ENCODE data around the gene CASP7. TPM values are rescaled to one million over a fixed set of nuclear protein-coding genes. Genes with fewer than 3 reads are reported as not detected.

CASP7 gene
- polyA plus RNA-seq, 3 donors = 9.9 to 26.1 (median 16.0) TPM

- peaks cover 0 to 1% (median 1%) of the 10 kb centered on the region in 3 donors for H3K27me3 Mint-ChIP-seq (ENCODE audit: low read depth in 3 of 3)
- no peaks in the 10 kb centered on the region for H3K4me1 Mint-ChIP-seq
- no peak overlapping the region for H3K4me3 Mint-ChIP-seq
- H3K27ac Mint-ChIP-seq = peak overlapping the region in 1 of 7 donors; percentile 53
- no peak overlapping the region for H3K27ac ChIP-seq (ENCODE audit: low read depth in 1 of 2, low read length in 2 of 2)
- no peak overlapping the region for H3K9ac ChIP-seq (ENCODE audit: insufficient read depth, low read length, poor library complexity, severe bottlenecking)
- intact Hi-C loops (cut with micrococcal nuclease) = no loop called here
- H3K36me3 Mint-ChIP-seq = peaks cover 58 to 62% of the 10 kb centered on the region in 2 donors
- H3K9me3 Mint-ChIP-seq = peaks cover 20 to 36% (median 27%) of the 10 kb centered on the region in 7 donors
- no peak overlapping the region for H3K4me2 ChIP-seq (replicated peaks; ENCODE audit: extremely low read depth, low read length, poor library complexity, severe bottlenecking)
- DNase-seq = no peak
- peaks cover 5% of the 10 kb centered on the region for H4K20me1 ChIP-seq (ENCODE audit: insufficient read depth, low read length)
- no peak overlapping the region for H3K4me3 ChIP-seq (replicated peaks in 1 of 3; ENCODE audit: low read depth in 2 of 3, low read length in 3 of 3)
- TF ChIP-seq CTCF (IDR thresholded peaks at IDR 0.05) = no peak
- H3K79me2 ChIP-seq (ENCODE audit: insufficient read depth, low read length) = peaks cover 3% of the 10 kb centered on the region
- peaks cover 25 to 61% of the 10 kb centered on the region in 2 donors for H3K36me3 ChIP-seq (replicated peaks in 1 of 2; ENCODE audit: control insufficient read depth in 1 of 2, insufficient read depth in 2 of 2, low read length in 2 of 2)
- WGBS (ENCODE audit: insufficient coverage) = no CpG with 5 or more reads among the region's 1 CpG
- peaks cover 29 to 30% of the 10 kb centered on the region in 2 donors for H3K9me3 ChIP-seq (replicated peaks in 1 of 2; ENCODE audit: control insufficient read depth in 1 of 2, insufficient read depth in 1 of 2, low read length in 2 of 2)
- H3K4me1 ChIP-seq (ENCODE audit: control insufficient read depth in 1 of 2, insufficient read depth in 2 of 2, low read length in 2 of 2) = no peaks in the 10 kb centered on the region
- H3K27me3 ChIP-seq (ENCODE audit: control insufficient read depth in 2 of 2, insufficient read depth in 2 of 2, low read length in 2 of 2) = no peaks in the 10 kb centered on the region
- H2AFZ ChIP-seq (ENCODE audit: insufficient read depth, low read depth, low read length, poor library complexity, severe bottlenecking) = no peak overlapping the region
Measured at GRCh38 chr10:113695691-113696090, 16.0 kb downstream of the CASP7 start.

- Histone ChIP-seq H3K27ac (ENCODE audit: low read depth in 1 of 2, low read length in 2 of 2) (no peak overlapping the region), H3K4me3 (replicated peaks in 1 of 3; ENCODE audit: low read depth in 2 of 3, low read length in 3 of 3) (no peak overlapping the region), H4K20me1 (ENCODE audit: insufficient read depth, low read length) (peaks cover 5% of the 10 kb centered on the region), H3K4me2 (replicated peaks; ENCODE audit: extremely low read depth, low read length, poor library complexity, severe bottlenecking) (no peak overlapping the region), H2AFZ (ENCODE audit: insufficient read depth, low read depth, low read length, poor library complexity, severe bottlenecking) (no peak overlapping the region), H3K27me3 (ENCODE audit: control insufficient read depth in 2 of 2, insufficient read depth in 2 of 2, low read length in 2 of 2) (no peaks in the 10 kb centered on the region), H3K4me1 (ENCODE audit: control insufficient read depth in 1 of 2, insufficient read depth in 2 of 2, low read length in 2 of 2) (no peaks in the 10 kb centered on the region), H3K79me2 (ENCODE audit: insufficient read depth, low read length) (no peaks in the 10 kb centered on the region), H3K9me3 (replicated peaks in 1 of 2; ENCODE audit: control insufficient read depth in 1 of 2, insufficient read depth in 1 of 2, low read length in 2 of 2) (peaks cover 12 to 18% of the 10 kb centered on the region in 2 donors), H3K36me3 (replicated peaks in 1 of 2; ENCODE audit: control insufficient read depth in 1 of 2, insufficient read depth in 2 of 2, low read length in 2 of 2) (peaks cover 16 to 48% of the 10 kb centered on the region in 2 donors), H3K9ac (ENCODE audit: insufficient read depth, low read length, poor library complexity, severe bottlenecking) (no peak overlapping the region)
- no peak for DNase-seq
- TF ChIP-seq CTCF (IDR thresholded peaks at IDR 0.05) = no peak
- Mint-ChIP-seq H3K9me3 (peaks cover 10 to 21% (median 18%) of the 10 kb centered on the region in 7 donors), H3K36me3 (peaks cover 58 to 60% of the 10 kb centered on the region in 2 donors), H3K27ac (no peak overlapping the region), H3K27me3 (ENCODE audit: low read depth in 3 of 3) (no peaks in the 10 kb centered on the region), H3K4me3 (no peak overlapping the region), H3K4me1 (no peaks in the 10 kb centered on the region)
- intact Hi-C loops (cut with micrococcal nuclease) = no loop called here
- WGBS (ENCODE audit: insufficient coverage) = 65% methylated on average over 2 of the region's 3 CpGs
Measured at GRCh38 chr10:113697595-113697994, 17.9 kb downstream of the CASP7 start.

Measured in CD14-positive monocyte (primary cell).